HG02885 (cell line): ENCODE results near the gene PAOX.
"Not testable (repeated sequence)": the region's sequence is repeated elsewhere in the genome, so short reads cannot be mapped to it uniquely, and the experiment has no call there.

Experiments used
- ATAC-seq: cut with Tn5 transposase; IDR thresholded peaks from one replicate; pipeline ENCODE4 v1.9.1; 2021; ENCODE audit warnings: mild to moderate bottlenecking; ENCODE audit not compliant: unreplicated experiment, poor library complexity

Gene PAOX

GRCh38 chr10:133379801-133380666 lies 972 bp downstream of the PAOX start:
- no peak for ATAC-seq

GRCh38 chr10:133381036-133381435 lies 2.0 kb downstream of the PAOX start:
- no peak for ATAC-seq

GRCh38 chr10:133383551-133383950 lies 4.5 kb downstream of the PAOX start:
- no peak for ATAC-seq

DNA sequence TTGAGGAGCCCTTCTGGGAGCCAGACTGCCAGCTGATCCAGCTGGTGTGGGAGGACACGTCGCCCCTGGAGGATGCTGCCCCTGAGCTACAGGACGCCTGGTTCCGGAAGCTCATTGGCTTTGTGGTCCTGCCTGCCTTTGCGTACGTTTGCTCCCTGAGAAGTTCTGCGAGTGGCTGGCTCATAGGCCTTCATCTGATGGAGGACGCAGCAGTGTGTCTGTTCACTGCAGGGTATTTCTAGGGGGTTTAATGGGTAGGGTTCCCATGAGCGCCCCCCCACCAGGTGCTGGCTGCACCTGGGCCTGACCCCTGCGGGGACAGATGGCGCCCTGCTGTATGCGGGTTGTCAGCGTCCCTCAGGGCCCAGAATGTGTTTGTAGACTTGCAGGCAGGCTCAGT lies 5.0 kb downstream of the PAOX start:
- no peak for ATAC-seq

DNA sequence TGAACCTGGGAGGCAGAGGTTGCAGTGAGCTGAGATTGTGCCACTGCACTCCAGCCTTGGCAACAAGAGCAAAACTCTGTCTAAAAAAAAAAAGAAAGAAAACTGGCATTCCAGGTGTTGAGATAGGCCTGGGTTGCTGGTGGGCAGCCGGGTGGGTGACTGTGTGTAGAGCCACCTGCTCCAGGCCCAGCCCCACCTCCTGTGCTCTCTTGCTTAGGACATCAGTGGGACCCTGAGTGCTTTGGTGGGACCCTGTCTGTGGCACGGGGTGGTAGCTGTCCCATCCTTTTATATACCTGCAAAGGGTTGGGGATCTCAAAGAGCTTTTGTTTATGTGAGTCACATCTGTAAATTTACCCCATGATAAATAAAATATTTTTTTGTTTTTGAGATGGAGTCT lies 6.2 kb downstream of the PAOX start:
- ATAC-seq, result no peak

DNA sequence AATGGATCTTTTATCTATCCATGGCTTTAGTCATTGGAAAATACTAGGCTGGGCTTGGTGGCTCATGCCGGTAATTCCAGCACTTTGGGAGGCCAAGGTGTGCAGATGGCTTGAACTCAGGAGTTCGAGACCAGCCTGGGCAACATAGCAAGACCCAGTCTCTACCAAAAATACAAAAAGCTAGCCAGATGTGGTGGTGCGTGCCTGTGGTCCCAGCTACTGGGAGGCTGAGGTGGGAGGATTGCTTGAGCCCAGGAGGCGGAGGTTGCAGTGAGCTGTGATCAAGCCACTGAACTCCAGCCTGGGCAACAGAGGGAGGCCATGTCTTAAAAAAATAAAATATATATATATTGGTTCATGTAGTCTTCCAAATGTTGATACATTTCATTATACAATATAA lies 7.9 kb downstream of the PAOX start:
- not testable (repeated sequence) for ATAC-seq

DNA sequence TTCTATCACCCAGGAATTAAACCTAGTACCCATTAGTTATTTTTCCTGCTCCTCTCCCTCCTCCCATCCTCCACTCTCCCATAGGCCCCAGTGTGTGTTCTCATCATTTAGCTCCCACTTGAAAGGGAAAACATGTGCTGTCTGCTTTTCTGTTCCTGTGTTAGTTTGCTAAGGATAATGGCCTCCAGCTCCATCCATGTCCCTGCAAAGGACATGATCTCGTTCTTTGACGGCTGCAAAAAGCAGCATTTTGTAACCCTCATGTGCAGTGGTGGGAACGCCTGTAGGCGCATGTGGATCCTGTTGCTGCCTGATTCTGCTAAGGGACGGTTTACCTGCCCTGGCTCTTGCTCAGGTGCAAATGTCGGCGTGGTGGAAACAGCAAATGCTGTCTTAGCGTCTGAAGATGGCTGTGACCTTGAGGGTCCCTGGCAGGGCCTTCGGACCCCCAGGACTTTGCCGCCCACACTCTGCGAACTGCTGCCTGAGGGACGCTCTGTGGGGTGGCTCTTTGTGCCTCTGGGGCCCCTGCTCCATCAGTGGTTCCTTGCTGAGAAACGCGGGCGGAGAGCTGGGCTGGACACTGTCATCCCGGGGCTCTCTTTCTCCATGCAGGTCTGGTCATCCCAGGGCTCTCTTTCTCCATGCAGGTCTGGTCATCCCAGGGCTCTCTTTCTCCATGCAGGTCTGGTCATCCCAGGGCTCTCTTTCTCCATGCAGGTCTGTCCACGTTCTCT lies 9.3 kb downstream of the PAOX start:
- peak; percentile 4 for ATAC-seq

GRCh38 chr10:133388973-133389818 lies 10.1 kb downstream of the PAOX start:
- peak; percentile 82 for ATAC-seq

DNA sequence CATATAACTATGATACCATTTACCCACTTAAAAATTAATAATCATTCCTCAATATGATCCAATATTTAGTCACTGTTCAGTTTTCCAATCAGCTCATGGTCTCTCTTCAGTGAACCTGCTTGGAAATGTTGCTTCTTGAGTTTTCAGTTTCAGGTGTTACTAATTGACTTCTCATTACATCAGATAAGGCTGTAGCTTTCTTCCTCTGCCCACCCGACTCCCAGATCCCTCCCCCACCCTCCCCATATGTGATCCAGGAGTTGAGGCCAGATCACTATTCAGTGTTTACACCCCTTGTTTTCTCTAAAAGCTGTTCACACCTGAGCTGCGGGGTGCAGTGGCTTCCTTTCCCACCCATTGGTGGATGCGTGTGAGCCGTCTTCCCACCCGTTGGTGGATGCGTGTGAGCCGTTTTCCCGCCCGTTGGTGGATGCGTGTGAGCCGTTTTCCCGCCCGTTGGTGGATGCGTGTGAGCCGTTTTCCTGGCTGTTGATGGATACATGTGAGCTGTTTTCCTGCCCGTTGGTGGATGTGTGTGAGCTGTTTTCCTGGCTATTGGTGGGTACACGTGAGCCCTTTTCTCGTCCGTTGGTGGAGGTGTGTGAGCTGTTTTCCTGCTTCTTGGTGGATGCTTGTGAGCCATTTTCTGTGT lies 11.7 kb downstream of the PAOX start:
- no peak for ATAC-seq

GRCh38 chr10:133391249-133391635 lies 12.2 kb downstream of the PAOX start:
- no peak for ATAC-seq

- ATAC-seq, result no peak
Observed at GRCh38 chr10:133391761-133392518, 12.9 kb downstream of the PAOX start.

GRCh38 chr10:133393401-133394063 lies 14.5 kb downstream of the PAOX start:
- no peak for ATAC-seq

- ATAC-seq, result peak; percentile 67
Observed at GRCh38 chr10:133394064-133394663, 15.1 kb downstream of the PAOX start, which contains the start of gene MTG1. TSS of gene MTG1 (plus strand) at chr10:133394157. CDS start at chr10:133394221, 64 bp downstream.

GRCh38 chr10:133394801-133395221 lies 15.7 kb downstream of the PAOX start:
- ATAC-seq, result no peak

DNA sequence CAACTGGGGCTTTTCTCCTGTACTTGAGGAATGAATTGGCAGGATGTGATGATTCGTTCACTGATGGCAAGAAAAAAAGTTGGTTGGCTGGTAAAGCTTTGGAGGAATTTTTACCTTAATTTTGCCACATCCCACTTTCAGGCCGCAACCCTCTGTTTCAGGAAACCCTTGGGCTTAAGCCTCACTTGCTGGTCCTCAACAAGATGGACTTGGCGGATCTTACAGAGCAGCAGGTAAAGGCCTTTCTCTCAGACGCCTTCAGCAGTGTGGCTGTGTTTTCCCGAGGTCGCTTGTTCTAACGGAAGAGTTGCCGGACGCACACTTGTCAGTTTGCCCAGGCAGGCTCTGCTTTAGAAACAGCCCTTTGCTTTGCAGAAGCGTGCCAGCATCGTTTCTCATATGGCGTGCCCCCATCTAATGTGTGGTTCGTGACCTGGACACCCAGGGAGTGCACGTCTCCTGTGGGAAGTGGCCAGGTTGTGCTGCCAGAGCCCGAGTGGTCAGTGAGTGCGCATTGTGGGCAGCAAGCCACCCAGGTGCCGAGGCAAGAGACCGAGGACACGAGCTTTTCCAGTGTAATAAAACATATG lies 17.1 kb downstream of the PAOX start:
- ATAC-seq, result no peak

- no peak for ATAC-seq
Observed at GRCh38 chr10:133397938-133398337, 18.9 kb downstream of the PAOX start.

- ATAC-seq, result no peak
Observed at GRCh38 chr10:133399123-133399601, 20.1 kb downstream of the PAOX start.
